ENCODE results near the gene CGA.

- TF ChIP-seq CTCF (IDR thresholded peaks at IDR 0.05), result no peak
- no peak for TF ChIP-seq POLR2A (IDR thresholded peaks at IDR 0.05)
Measured at GRCh38 chr6:87065117-87065516, 29.8 kb downstream of the CGA start.

Measured in uterus (tissue), 2 donors.